Measurements from ENCODE around the gene ATCAY. TPM values are rescaled to one million over a fixed set of nuclear protein-coding genes. Genes with fewer than 3 reads are reported as not detected.
"Not testable (repeated sequence)": the region's sequence is repeated elsewhere in the genome, so short reads cannot be mapped to it uniquely, and the experiment has no call there.

ATCAY gene
- total RNA-seq, 3 donors from 2014 or later (not counting 1 experiment from before 2014, with no cell fraction given): not detected

- WGBS (ENCODE audit: insufficient coverage): 5% methylated on average over 51 of the region's 51 CpGs
- DNase-seq (no peak), ATAC-seq (no peak)
- no peak for TF ChIP-seq CTCF (IDR thresholded peaks at IDR 0.05)
- no peaks in the 10 kb centered on the region for H3K9me3 ChIP-seq (ENCODE audit: control insufficient read depth, insufficient read depth, low read length)
- no peak within 1 kb of the TSS for H3K4me3 ChIP-seq (ENCODE audit: low read length)
- peaks cover 7% of the 10 kb centered on the region for H3K27me3 ChIP-seq (ENCODE audit: control insufficient read depth, insufficient read depth, low read length)
- no peaks in the 10 kb centered on the region for H3K36me3 Mint-ChIP-seq
- H3K27ac Mint-ChIP-seq: no peak within 1 kb of the TSS
- no peak within 1 kb of the TSS for H3K27ac ChIP-seq (ENCODE audit: low read length)
- H3K4me1 ChIP-seq (ENCODE audit: control insufficient read depth, insufficient read depth, low read length): no peaks in the 10 kb centered on the region
- no peaks in the 10 kb centered on the region for H3K9me3 Mint-ChIP-seq
- no peaks in the 10 kb centered on the region for H3K36me3 ChIP-seq (ENCODE audit: control insufficient read depth, insufficient read depth, low read length)
- H3K27me3 Mint-ChIP-seq (ENCODE audit: low read depth in 2 of 2): peaks cover 7 to 8% of the 10 kb centered on the region in 2 donors
- intact Hi-C loops (cut with micrococcal nuclease): no loop called here
- H3K4me1 Mint-ChIP-seq: no peaks in the 10 kb centered on the region
- no peak within 1 kb of the TSS for H3K4me3 Mint-ChIP-seq
These were observed 52.7 kb downstream of the ATCAY start, which contains the start of gene NMRK2 for GRCh38 chr19:3932931-3933810. Gene NMRK2 (plus strand): TSS chr19:3933069. CDS start chr19:3933672, 603 bp downstream.

- Mint-ChIP-seq H3K27ac (no peak overlapping the region), H3K4me3 (no peak overlapping the region), H3K4me1 (no peaks in the 10 kb centered on the region), H3K36me3 (no peaks in the 10 kb centered on the region), H3K27me3 (ENCODE audit: low read depth in 2 of 2) (peaks cover 2 to 4% of the 10 kb centered on the region in 2 donors), H3K9me3 (no peaks in the 10 kb centered on the region)
- intact Hi-C loops (cut with micrococcal nuclease): no loop called here
- 83% methylated on average over 19 of the region's 29 CpGs for WGBS (ENCODE audit: insufficient coverage)
- Histone ChIP-seq H3K27me3 (ENCODE audit: control insufficient read depth, insufficient read depth, low read length) (peaks cover 5% of the 10 kb centered on the region), H3K36me3 (ENCODE audit: control insufficient read depth, insufficient read depth, low read length) (no peaks in the 10 kb centered on the region), H3K9me3 (ENCODE audit: control insufficient read depth, insufficient read depth, low read length) (no peaks in the 10 kb centered on the region), H3K4me1 (ENCODE audit: control insufficient read depth, insufficient read depth, low read length) (no peaks in the 10 kb centered on the region), H3K4me3 (ENCODE audit: low read length) (no peak overlapping the region), H3K27ac (ENCODE audit: low read length) (no peak overlapping the region)
- ATAC-seq: no peak
- TF ChIP-seq CTCF (IDR thresholded peaks at IDR 0.05): no peak
- DNase-seq: no peak
These were observed 56.3 kb downstream of the ATCAY start for GRCh38 chr19:3936506-3937442.

GRCh38 chr19:3938300-3938950 is 57.9 kb downstream of the ATCAY start:
- H3K27me3 ChIP-seq (ENCODE audit: control insufficient read depth, insufficient read depth, low read length); DNase-seq; H3K36me3 ChIP-seq (ENCODE audit: control insufficient read depth, insufficient read depth, low read length); H3K4me3 Mint-ChIP-seq; H3K36me3 Mint-ChIP-seq; H3K27me3 Mint-ChIP-seq (ENCODE audit: low read depth in 2 of 2); H3K4me1 ChIP-seq (ENCODE audit: control insufficient read depth, insufficient read depth, low read length); H3K9me3 ChIP-seq (ENCODE audit: control insufficient read depth, insufficient read depth, low read length); H3K27ac Mint-ChIP-seq; H3K4me3 ChIP-seq (ENCODE audit: low read length); intact Hi-C loops (cut with micrococcal nuclease); ATAC-seq; H3K27ac ChIP-seq (ENCODE audit: low read length); H3K4me1 Mint-ChIP-seq; H3K9me3 Mint-ChIP-seq: not testable (repeated sequence)
- WGBS (ENCODE audit: insufficient coverage): 94% methylated on average over 21 of the region's 22 CpGs
